CMK (cell line): ENCODE results near the gene CDK5RAP2.
A peak's percentile ranks its signal among the peaks of the same experiment; 100 is the strongest.
"Not testable (repeated sequence)": the region's sequence is repeated elsewhere in the genome, so short reads cannot be mapped to it uniquely, and the experiment has no call there.

Experiments used
- DNase-seq: peaks from one replicate; pipeline ENCODE4 v3.0.0-alpha.2; 2010; ENCODE audit warnings: low read depth

Gene CDK5RAP2

DNA sequence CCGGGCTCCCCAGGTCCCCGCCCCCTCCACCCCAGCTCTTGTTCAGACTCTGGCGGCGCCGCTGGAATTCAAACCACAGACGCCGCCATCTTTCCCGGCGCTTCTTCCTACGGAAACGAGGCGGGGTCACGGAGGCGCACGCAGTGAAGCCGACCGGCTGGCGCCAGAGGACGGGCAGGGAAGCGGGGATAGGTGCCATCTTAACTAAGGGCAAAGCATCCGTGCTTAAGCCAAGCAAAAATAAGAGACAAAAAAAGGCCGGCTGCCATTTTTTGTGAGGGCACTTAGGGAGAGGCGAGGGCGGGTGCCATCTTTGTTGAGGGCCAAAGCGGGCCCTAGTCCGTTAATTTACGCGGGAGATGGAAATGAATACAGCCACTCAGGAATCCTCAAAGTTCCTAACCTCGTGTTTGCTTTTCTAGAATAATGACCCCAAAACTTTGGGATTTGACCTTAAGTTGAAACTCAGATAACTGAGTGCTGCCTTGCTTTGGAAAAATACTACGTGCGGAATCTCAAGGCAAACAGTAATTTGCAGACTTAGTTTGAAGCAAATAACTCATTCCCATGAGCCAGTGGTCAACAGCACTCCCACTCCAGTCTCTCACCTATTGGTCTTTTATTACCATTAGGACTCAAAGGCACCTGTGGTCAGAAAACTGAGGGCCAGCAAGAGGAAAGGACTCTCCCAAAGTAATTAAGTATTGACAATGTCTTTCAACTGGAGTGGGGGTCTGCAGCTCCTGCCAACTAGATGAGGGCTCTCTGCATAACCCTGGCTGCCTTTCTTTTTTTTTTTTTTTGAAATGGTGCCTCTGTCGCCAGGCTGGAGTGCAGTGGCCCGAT lies at the start of gene CDK5RAP2:
Gene CDK5RAP2 (minus strand): TSS at position 117 of the 846 bp plus-strand sequence. CDS start 189 bp downstream, outside the sequence.
- DNase-seq: peak; percentile 87

DNA sequence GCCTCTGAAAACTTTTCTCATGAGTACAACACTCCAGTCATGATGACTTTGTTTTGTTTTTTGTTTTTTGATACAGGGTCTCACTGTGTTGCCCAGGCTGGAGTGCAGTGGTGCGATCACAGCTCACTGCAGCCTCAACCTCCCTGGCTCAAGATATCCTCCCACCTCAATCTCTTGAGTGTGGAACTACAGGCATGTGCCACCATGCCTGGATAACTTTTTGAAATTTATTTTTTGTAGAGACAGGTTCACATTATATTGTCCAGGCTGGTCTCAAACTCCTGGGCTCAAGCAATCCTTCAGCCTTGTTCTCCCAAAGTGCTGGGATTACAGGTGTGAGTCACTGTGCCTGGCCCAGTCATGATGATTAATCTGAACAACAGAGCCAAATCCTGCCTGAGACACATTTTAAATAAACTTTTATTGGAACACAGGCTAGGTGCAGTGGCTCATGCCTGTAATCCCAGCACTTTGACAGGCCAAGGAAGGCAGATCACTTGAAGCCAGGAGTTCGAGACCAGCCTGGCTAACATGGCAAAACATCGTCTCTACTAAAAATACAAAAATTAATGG lies 49.0 kb upstream of the CDK5RAP2 start:
- not testable (repeated sequence) for DNase-seq

DNA sequence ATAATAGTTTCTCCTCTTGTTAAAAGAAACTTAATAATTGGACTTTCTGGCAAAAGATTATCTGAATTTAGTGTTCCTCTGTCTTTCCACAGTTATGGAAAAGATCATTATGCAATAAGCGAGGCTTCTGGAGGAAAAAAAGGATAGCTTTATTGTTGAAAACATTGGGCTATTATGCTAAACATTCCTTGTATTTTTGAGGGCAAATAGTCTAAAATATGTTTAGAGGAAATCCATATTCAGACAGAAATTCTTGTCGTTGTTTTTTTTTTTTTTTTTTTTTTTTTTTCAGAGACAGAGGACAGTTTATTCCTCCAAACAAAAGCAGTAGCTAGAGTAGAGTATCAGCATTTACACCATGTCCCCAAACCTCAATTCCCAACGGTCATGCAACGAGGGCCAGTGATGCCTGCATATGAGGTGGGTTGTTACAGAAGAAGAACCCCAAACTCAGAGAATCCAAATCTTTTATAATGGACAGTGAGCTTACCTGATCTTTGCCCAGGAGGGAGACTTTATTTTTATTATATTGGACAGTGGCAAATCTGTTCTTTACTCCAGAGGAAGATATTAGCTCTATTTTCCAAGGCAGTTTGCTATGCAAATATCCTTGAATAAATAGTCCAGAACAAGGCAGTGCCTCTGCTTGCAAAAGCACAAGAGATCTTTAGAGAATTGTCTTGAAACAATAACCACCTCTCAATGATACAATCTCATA lies 48.4 kb upstream of the CDK5RAP2 start:
- no peak for DNase-seq

DNA sequence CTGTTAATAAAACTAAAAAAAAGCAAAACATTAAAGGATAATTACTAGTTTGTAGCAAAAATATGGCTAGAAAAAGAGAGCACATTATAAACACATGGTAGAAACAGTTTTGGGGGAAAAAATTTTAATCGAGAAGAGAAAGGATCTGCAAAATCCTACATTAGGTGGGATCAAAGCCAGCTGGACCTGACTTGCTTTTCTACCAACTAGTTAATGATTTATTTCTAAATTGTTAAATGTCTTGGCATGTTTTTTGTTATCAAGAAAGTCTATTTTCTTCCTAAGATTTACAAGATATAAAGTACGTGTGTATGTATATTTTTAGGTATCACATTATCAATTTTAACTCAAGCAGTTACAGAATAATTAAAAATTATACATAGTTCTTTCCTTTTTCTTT lies 47.1 kb upstream of the CDK5RAP2 start:
- no peak for DNase-seq

DNA sequence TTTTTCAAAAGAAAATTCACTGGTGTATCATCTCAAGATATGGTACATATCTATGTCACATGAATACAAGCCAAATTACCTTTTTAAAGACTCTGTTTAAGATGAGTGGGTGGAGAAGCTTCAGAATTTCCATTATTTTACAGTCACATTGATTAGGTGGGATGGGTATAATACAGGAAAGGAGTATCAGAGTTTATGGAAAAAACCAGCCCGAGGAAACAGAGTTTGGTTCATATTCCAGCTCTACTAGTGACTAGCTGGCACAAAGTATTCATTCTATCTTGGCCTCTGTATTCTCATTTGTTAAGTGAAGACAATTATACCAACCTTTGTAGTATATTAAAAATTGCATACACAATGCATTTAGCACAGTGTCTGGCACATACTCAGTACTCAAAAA lies 46.5 kb upstream of the CDK5RAP2 start:
- DNase-seq: no peak

DNA sequence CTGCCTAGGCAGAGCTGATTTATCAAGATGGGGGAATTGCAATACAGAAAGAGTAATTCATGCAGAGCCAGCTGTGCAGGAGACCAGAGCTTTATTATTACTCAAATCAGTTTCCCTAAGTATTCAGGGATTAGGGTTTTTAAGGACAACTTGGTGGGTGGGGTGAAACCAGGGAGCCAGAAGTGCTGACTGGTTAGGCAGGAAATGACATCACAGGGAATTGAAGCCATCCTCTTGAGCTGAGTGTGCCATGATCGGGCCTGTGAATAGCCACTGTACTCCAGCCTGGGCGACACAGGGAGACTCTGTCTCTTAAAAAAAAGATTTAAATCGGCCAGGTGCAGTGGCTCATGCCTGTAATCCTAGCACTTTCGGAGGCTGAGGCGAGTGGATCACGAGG lies 45.3 kb upstream of the CDK5RAP2 start:
- no peak for DNase-seq

DNA sequence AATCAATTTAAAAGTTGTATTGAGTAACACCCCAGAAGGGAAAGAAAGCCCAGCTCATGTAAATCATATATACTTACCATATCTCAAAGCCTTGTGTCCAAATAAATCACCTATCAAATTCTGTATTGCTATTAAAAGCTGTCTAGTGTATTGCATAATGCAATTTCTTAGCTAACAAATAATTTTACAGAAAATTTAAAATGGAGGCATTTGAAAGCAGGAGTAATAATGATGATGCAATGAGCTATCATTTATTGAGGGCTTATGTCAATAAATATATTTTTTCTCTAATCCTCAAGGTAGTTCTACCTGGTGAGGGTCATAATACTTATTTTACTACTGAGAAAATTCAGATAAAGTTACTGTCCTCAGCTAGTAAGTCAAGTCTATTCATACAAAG lies 42.8 kb upstream of the CDK5RAP2 start:
- DNase-seq: no peak

DNA sequence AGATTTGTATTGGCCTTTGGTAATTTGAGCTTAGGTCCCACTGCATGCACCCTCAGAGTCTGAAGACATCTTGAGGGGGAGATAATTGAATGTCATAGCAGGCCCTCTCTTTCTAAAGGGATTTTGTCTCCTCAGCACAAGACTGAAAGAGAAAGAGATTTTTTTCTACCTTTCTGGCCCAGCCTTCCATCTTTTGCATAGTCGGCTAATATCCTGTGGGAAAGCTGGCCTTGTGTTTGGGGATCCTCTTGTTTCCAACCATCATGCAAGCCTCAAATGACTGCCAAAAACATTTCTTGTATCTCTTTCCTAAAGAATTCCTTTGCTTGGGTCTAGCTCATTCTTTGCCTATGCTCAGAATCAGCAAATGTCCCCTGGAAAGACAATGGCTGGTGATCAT lies 42.0 kb upstream of the CDK5RAP2 start:
- no peak for DNase-seq

DNA sequence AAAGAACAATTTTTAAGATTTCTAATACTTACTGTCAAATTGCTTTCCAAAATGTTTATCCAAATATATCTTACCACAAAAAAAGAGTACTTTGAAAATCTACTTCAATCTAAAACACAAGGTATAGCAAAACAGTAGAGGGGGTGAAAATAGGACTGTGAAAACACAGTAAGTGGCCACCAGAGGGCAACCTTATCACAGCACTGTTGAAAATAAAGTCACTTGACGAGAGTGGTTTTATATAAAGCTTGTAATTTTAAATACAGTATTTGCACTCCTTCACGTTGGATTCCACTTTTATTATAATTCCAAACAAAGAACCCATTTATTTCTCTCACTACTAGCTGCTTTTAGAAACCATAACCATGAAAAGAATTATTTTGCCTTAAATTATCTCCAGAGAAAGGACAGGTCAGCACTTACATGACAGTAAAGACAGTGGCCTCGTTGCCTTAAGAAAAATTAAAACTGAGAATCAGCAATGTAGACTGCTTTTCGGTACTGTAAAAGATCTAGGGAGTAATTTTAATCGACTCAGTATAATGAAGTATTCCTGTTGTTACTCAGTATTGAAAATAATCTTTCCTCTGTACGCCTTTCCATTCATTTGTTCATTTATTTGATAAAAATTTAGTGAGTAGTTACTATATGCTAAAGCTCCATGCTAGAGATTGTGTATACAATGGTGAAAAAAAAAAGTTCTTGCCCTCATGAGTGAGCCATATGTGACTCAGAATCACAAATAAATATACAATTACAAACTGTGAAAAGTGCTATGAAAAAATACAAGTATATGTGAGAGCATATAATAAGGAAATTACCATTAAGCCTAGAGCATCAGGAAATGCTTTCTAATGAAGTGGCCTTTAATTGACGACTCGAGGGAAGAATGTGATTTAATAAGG lies 40.0 kb upstream of the CDK5RAP2 start:
- DNase-seq: peak; percentile 34

DNA sequence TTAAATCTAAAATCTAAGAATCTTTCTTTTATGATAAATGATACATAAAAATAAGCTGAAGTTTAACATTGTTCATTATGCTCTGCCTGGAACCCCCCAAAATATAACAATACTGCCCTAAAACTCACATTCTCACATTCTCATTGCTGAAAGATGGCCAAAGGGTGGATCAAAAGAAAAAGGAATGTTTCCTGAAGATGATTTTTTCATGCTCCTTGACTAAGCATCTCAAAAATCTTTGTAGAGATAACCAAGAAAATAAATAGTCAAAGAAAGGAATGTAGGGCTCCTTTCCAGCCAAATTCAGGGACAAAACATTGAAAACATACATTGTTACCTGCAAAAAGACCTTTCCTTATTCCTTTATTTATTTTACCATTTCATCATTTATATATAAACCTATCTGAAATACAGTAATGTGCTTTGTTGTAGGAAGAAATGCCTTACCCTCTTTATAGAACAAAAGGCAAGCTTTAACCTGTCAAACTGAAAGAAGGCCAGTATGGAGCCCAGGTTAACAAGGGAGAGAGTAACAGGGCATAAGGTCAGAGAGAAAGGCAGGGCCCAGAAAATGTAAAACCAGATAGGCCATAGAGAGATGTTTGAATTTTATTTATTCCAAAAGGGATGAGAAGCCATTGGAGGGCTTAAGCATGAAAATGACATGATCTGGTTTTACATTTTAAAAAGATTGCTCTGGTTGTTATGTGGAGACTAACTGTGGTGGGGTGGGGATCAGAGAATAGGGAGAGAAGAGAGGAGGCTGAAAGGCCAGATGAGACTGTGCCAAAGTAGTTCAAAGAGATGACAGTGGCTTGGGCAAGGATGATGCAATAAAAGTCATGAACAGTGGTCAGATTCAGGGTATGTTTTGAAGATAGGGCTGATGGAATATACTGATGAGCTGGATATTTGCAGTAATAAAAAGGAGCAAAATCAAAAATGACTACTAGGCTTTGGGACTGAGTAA lies 37.3 kb upstream of the CDK5RAP2 start:
- peak; percentile 35 for DNase-seq

DNA sequence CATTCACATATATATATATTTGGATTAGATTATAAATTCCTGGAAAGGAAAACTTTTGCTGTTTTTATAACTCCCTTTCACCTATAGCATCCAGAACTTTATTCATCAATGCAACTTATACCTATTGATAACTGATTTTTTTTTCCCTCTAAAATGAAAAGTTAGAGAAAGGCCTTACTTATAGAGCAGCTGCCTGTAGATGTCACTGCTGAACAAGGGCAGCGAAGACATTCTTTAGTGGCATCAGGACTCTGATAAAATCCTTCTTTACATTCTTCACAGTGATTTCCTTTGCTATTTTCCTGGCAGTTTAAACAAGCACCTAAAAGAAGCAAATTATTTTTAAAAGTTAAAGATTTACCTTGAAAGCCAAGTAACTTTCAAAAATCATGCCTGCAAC lies 32.3 kb upstream of the CDK5RAP2 start:
- DNase-seq: no peak

DNA sequence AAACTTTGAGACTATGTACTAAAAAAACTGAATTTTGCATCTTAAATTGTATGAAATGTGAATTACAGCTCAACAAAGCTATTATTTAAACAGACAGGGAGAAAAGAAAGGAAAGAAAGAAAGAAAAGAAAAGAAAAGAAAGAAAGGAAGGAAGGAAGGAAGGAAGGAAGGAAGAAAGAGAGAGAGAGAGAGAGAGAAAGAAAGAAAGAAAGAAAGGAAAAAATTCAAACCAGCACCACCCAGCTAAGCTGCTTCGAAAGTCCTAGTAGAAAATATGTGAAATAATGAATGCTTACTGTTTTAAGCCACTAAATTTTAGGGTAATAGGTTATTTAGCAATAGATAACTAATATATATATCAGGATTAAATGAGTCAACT lies 31.7 kb upstream of the CDK5RAP2 start:
- no peak for DNase-seq

DNA sequence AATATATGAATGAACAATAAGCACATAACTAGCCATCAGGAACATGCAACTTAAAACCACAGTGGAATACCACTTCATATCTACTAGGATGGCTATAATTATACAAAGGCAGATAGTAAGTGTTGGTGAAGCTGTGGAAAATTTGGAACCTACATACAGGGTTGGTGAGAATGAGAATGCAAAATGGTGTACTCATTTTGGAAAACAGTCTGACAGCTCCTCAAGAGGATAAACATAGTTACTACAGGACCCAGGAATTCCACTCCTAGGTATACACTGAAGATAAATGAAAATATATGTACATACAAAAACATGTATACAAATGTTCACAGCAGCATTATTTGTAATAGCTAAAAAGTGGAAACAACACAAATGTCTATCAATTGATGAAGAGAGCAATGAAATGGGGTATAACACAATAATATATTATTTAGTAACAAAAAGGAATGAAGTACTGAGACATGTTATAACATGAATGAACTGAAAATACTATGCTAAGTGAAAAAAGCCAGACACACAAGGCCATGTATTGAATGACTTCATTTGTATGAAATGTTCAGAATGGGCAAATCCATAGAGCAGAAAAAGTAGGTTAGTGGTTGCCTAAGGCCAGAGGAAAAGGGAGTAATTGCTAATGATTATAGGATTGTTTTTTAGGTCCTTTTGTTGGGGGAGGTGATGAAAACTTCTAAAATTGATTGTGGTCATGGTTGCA lies 31.2 kb upstream of the CDK5RAP2 start:
- DNase-seq: peak; percentile 24

DNA sequence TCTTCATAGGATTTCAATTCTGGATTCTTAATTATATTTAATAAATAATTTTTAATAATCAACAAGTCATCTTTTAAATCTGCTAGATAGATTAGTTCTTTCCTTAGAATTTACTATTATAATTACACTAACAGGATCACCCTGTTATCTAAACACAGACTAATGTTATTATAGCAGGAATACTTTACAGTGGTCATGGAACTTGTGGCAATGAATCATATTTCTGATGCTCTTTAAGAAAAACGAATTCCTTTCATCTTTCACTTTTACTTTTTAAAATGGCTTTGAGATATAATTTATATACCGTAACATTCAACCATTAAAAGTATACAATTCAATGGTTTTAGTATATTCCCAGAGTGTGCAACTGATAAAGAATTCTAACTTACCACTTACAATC lies 29.7 kb upstream of the CDK5RAP2 start:
- no peak for DNase-seq

DNA sequence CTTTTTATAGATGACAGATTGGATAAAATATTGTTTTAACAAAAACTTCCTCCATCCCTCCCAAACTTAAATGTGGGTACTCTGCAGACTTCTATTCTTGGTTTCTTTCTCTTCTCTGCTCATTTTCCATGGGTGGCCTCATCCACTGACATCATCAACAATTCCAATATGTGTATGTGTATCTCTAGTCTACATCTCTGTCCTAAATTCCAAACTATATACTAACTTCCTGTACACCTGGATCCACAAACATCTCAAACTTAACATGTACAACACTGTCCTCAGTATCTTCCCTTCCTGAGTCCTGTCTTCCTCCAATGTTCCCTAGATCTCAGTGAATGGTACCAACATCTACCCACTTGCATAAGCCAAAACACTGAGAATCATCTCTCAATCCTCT lies 28.5 kb upstream of the CDK5RAP2 start:
- no peak for DNase-seq

DNA sequence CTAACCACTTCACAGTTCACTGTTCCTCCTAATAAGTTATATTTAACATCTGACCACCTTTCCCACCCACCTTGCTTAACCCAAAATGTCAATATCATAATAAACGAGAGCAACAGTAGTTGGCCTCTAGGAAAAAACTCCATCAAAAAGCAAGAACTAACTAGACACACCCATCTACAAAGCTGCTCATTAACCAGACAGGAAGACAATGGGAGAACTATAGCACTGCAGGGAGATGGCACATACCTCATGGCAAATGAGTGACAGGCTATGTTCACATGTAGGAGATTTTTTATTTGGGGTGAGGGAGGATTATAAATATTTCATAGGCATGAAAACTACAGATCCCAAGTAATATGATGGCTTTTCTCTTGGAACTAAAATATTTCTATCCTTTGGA lies 23.6 kb upstream of the CDK5RAP2 start:
- no peak for DNase-seq

DNA sequence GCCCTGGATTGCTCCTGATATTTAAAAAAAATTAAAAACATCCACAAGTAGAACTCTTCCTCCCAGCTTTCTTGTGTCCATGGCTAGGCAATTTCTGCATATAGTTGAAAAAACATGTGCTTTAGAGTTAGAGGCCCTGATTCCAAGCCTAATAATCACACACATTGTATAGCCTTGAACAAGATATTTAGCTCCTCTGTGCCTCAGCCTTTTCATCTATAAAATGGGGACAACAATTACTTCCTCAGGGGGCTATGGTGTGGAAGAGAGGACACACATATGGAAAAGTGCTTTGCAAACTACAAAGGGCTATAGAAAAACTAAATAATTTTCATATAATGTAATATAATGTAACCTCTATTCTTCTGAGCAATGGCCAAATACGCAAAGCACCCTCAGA lies 23.0 kb upstream of the CDK5RAP2 start:
- no peak for DNase-seq

DNA sequence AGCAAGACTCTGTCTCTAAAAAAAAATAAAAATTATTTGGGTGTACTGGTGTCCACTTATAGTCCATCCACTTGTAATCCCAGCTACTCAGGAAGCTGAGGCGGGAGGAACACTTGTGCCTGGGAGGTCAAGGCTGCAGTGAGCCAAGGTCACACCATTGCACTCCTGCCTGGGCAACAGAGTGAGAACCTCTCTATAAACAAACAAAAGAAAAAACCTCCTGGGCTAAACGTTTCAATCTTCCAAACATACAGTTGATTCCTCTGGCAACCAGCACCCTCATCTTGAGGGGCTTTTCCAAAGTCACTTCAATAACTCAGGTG lies 13.9 kb upstream of the CDK5RAP2 start:
- no peak for DNase-seq

DNA sequence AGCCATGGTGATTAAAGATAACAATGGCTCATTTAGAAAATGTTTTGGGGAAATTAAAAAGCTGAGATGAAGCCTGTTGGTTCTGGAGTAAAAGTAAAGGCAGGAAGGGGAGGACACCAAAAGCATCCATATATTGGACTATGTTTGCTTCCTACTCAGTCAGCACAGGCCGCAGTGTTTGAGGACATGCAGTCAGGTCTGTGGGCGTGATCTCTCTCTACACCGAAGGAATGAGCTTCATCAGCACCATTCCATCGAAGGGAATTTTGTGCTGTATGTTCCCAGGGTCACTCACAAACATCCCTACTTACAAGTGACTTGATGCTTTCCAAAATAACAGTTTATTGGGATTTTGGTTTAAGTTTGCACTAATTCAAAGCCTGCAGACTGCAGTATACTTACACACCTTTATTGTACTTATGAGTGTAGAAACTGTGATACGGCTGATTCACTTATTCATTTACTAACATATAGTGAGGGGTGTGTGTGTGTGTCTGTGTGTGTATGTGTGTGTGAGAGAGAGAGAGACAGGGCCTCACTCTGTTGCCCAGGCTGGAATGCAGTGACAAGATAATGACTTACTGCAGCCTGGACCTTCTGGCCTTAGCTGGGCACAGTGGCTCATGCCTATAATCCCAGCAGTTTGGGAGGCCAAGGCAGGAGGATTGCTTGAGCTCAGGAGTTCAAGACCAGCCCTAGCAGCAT lies 13.4 kb upstream of the CDK5RAP2 start:
- DNase-seq: no peak

DNA sequence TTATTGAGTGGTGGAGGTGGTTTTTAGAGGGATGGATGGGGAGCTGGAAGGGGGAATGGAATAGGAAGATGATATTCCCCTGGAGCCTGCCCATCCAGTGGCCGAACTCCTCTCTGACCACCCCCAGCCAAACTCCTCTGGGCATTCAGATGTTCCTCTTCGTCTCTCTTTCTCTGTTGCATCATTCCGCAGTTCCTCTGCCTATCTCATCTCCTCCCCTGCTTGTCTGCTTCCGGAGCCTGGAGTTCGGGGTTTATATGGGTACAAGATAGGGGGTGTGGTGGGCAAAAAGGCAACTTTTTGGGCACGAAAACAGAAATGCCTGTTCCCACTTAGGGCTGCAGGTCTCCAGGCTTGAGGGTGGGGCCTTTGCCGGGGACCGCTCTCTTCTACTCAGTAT lies 12.2 kb upstream of the CDK5RAP2 start:
- DNase-seq: peak; percentile 91
